Astrocyte (in vitro differentiated cells and primary cell): ENCODE measurements around the gene CBX2.

Experiments used
- EZH2 ChIP-seq: IDR thresholded peaks from 2 replicates; pipeline ENCODE4 v1.6.1; 2012; ENCODE audit warnings: mild to moderate bottlenecking, low read length, inconsistent platforms; ENCODE audit not compliant: insufficient read depth
- TF ChIP-seq, protein P1 (sequence below): IDR thresholded peaks from 2 replicates; pipeline ENCODE4 v1.5.1; 2011; ENCODE audit warnings: low read depth, mild to moderate bottlenecking, inconsistent platforms, low read length, moderate library complexity; ENCODE audit not compliant: insufficient read depth

DNA sequence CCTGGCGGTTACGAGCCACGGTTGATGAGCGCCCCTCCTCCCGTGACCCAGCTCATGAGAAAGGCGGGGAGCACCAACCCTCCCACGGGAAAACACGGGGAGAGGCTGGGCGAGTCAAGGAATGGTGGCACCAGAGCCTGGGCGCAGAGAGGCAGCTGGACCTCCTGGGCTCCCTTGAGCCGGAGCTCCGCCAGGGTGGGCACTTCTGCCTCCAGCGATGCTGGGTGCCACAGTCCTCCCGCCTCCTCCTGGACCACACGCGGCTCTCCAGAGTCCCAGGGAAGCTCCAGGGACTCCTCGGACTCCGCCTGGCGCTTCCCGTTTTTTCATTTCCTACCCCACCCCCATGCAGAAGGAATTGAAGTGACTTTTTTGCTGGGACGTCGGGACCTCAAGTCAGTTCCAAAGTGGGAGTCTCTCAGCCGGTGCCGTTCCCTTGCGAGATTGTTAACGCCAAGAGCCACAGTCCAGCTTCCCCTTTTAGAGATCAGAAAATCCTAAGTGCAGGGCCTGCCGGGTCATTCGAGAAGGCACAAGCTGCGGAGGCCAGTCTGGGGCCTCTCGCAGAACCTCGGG lies 25.6 kb downstream of the CBX2 start:
- TF ChIP-seq, protein P1, sequence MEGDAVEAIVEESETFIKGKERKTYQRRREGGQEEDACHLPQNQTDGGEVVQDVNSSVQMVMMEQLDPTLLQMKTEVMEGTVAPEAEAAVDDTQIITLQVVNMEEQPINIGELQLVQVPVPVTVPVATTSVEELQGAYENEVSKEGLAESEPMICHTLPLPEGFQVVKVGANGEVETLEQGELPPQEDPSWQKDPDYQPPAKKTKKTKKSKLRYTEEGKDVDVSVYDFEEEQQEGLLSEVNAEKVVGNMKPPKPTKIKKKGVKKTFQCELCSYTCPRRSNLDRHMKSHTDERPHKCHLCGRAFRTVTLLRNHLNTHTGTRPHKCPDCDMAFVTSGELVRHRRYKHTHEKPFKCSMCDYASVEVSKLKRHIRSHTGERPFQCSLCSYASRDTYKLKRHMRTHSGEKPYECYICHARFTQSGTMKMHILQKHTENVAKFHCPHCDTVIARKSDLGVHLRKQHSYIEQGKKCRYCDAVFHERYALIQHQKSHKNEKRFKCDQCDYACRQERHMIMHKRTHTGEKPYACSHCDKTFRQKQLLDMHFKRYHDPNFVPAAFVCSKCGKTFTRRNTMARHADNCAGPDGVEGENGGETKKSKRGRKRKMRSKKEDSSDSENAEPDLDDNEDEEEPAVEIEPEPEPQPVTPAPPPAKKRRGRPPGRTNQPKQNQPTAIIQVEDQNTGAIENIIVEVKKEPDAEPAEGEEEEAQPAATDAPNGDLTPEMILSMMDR: no peak
- TF ChIP-seq EZH2: peak; percentile 4
